K562 (cell line): ENCODE measurements around the gene GABPB2. TPM values are rescaled to one million over a fixed set of nuclear protein-coding genes. Genes with fewer than 3 reads are reported as not detected.

Experiments
- BRD4 ChIP-seq: fragments of 200-600 bp; sonication (generic); IDR thresholded peaks from 2 replicates; pipeline ENCODE4 v1.6.1; 2017; ENCODE audit warnings: inconsistent platforms
- CREB1 ChIP-seq, 2 experiments: sonication (generic) in 1 of 2; formaldehyde crosslinking in 1 of 2; IDR thresholded peaks; 2 replicates each; pipeline versions ENCODE4 v1.6.1 to v1.8.0; 2012 to 2022; ENCODE audit warnings: inconsistent platforms in 1 of 2, mild to moderate bottlenecking in 1 of 2, missing genetic modification reagents in 1 of 2, moderate library complexity in 1 of 2
- CREM ChIP-seq: IDR thresholded peaks from 2 replicates; pipeline ENCODE4 v1.6.1; 2014; ENCODE audit warnings: antibody characterized with exemption, low read depth
- DNMT1 ChIP-seq: fragments of 450-650 bp; IDR thresholded peaks from 2 replicates; pipeline ENCODE4 v1.6.1; 2016; ENCODE audit warnings: antibody characterized with exemption, mild to moderate bottlenecking
- EP400 ChIP-seq: fragments of 450-650 bp; IDR thresholded peaks from 2 replicates; pipeline ENCODE4 v1.6.1; 2017; ENCODE audit warnings: antibody characterized with exemption, mild to moderate bottlenecking, moderate library complexity
- GTF3C2 ChIP-seq: IDR thresholded peaks from 3 replicates; pipeline ENCODE4 v1.6.1; 2011; ENCODE audit warnings: borderline replicate concordance, mild to moderate bottlenecking, moderate library complexity; ENCODE audit not compliant: insufficient read length; ENCODE audit errors: extremely low read depth
- MAX ChIP-seq: sonication (generic); formaldehyde crosslinking; IDR thresholded peaks from 2 replicates; pipeline ENCODE4 v1.9.0; 2022; ENCODE audit warnings: mild to moderate bottlenecking, missing genetic modification reagents
- NFE2 ChIP-seq: IDR thresholded peaks from 2 replicates; pipeline ENCODE4 v1.6.1; 2014; ENCODE audit warnings: antibody characterized with exemption, low read depth
- PKNOX1 ChIP-seq: fragments of 450-650 bp; IDR thresholded peaks from 2 replicates; pipeline ENCODE4 v1.6.1; 2016
- RCOR1 ChIP-seq, 2 experiments: IDR thresholded peaks; 2 replicates each; pipeline ENCODE4 v1.6.1; 2012; ENCODE audit warnings: low read depth in 2 of 2, low read length in 2 of 2, borderline replicate concordance in 1 of 2, improper control_type of control experiment in 1 of 2
- SMARCA4 ChIP-seq: fragments of 450-650 bp; IDR thresholded peaks from 2 replicates; pipeline ENCODE4 v1.6.1; 2016
- SREBF1 ChIP-seq: fragments of 150-350 bp; IDR thresholded peaks from 2 replicates; pipeline ENCODE4 v1.6.1; 2014; ENCODE audit warnings: antibody characterized with exemption, low read depth, low read length, borderline replicate concordance
- TBP ChIP-seq: optimal IDR thresholded peaks from 2 replicates; pipeline ENCODE3; 2011; ENCODE audit warnings: low read depth, low read length, improper control_type of control experiment
- THRB ChIP-seq: fragments of 450-650 bp; formaldehyde crosslinking; conservative IDR thresholded peaks from 2 replicates; pipeline ENCODE4 v1.4.0; 2022; ENCODE audit warnings: mild to moderate bottlenecking, missing genetic modification characterization
- ZEB2 ChIP-seq: fragments of 450-650 bp; IDR thresholded peaks from 2 replicates; pipeline ENCODE4 v1.6.1; 2016
- ZNF395 ChIP-seq: fragments of 200-800 bp; sonication (Bioruptor generic); IDR thresholded peaks from 2 replicates; pipeline ENCODE4 v1.6.1; 2017; ENCODE audit warnings: missing genetic modification characterization, missing compliant biosample characterization
- ZNF518B ChIP-seq: fragments of 250-450 bp; sonication (Bioruptor Pico); IDR thresholded peaks from 2 replicates; pipeline ENCODE4 v1.5.0; 2021; ENCODE audit warnings: mild to moderate bottlenecking, moderate library complexity
- polyA plus RNA-seq, 8 experiments: library from polyadenylated mRNA; depleted of rRNA in 4 of 8; stranded (reverse) in 5 of 8; unstranded in 3 of 8; fragments of >200 nt; fragmentation: Nextera tagmentation in 2 of 8; fragmentation: Illumina TruSeq in 1 of 8; extraction: Ambion mirVana in 2 of 8; extraction: Trizol in 1 of 8; gene quantifications; 2 replicates each; pipeline versions ENCODE4 v1.2.1 to v1.2.3, GENCODE V29; 2011 to 2014; ENCODE audit warnings: inconsistent platforms in 1 of 8, missing spikeins in 1 of 8
- total RNA-seq, 7 experiments: library from RNA; depleted of rRNA in 6 of 7; stranded (reverse); fragments of >200 nt in 6 of 7; fragmentation: Illumina TruSeq in 2 of 7; extraction: Trizol in 2 of 7; gene quantifications; 2 replicates each; pipeline versions ENCODE4 v1.2.1 to v1.2.3, GENCODE V29; 2011 to 2021; ENCODE audit warnings: low replicate concordance in 1 of 7

The GABPB2 gene
- total and polyA plus RNA-seq, 9 of the 15 experiments (the other 6 are each of a cell fraction or from before 2014, with no cell fraction given): 2.2 to 13.3 (median 6.1) TPM

- TF ChIP-seq ZNF518B (CRISPR knock-in tag): no peak
- TF ChIP-seq SMARCA4: peak; percentile 72; the same call in 1 of the 2 replicates
- TF ChIP-seq MAX (CRISPR knock-in tag): no peak
- peak; percentile 48 for TF ChIP-seq EP400
- peak; percentile 58; the same call in 1 of the 2 replicates for TF ChIP-seq CREM
- TF ChIP-seq PKNOX1: peak; percentile 12; the same call in 1 of the 2 replicates
- no peak for TF ChIP-seq SREBF1
- TF ChIP-seq GTF3C2: no peak
- peak in 1 of 2 experiments; percentile 93; a peak in 2 of 4 replicates for TF ChIP-seq RCOR1 (IDR thresholded peaks at IDR 0.05; ENCODE audit: borderline replicate concordance in 1 of 2, low read depth in 2 of 2, low read length in 2 of 2)
- peak; percentile 56; the same call in 1 of the 2 replicates for TF ChIP-seq ZNF395 (CRISPR knock-in tag)
- TF ChIP-seq NFE2: peak; percentile 85
- no peak for TF ChIP-seq BRD4
- TF ChIP-seq CREB1 (IDR thresholded peaks at IDR 0.05): no peak
- no peak; the same call in 1 of the 2 replicates for TF ChIP-seq CREB1 (CRISPR knock-in tag; IDR thresholded peaks at IDR 0.05)
- TF ChIP-seq DNMT1: no peak
- TF ChIP-seq TBP: no peak
- no peak for TF ChIP-seq THRB (CRISPR knock-in tag)
- TF ChIP-seq ZEB2: peak; percentile 65
These were observed 7.7 kb upstream of the GABPB2 start (continued) for GRCh38 chr1:151062741-151063371.
